ENCODE measurements around the gene KCNH3.
"Not testable (repeated sequence)": the region's sequence is repeated elsewhere in the genome, so short reads cannot be mapped to it uniquely, and the experiment has no call there.

The KCNH3 gene

GRCh38 chr12:49538510-49539403 is at the start of gene KCNH3:
KCNH3 (plus strand) TSS chr12:49539030; CDS start chr12:49539417, 387 bp downstream.
- DNase-seq (ENCODE audit: low read depth in 2 of 2): peak; percentile 77 to 80

GRCh38 chr12:49489154-49489553 is 49.7 kb upstream of the KCNH3 start:
- DNase-seq (ENCODE audit: low read depth in 2 of 2): no peak

- no peak for DNase-seq (ENCODE audit: low read depth in 2 of 2)
These were observed 49.1 kb upstream of the KCNH3 start for GRCh38 chr12:49489720-49490119.

- DNase-seq (ENCODE audit: low read depth in 2 of 2): no peak
These were observed 47.0 kb upstream of the KCNH3 start for GRCh38 chr12:49491823-49492222.

GRCh38 chr12:49493900-49494299 is 44.9 kb upstream of the KCNH3 start:
- DNase-seq (ENCODE audit: low read depth in 2 of 2): no peak

- DNase-seq (ENCODE audit: low read depth in 2 of 2): no peak
These were observed 42.1 kb upstream of the KCNH3 start for GRCh38 chr12:49496417-49497360.

GRCh38 chr12:49501895-49502294 is 36.9 kb upstream of the KCNH3 start:
- DNase-seq (ENCODE audit: low read depth in 2 of 2): no peak

GRCh38 chr12:49502590-49502989 is 36.2 kb upstream of the KCNH3 start:
- DNase-seq (ENCODE audit: low read depth in 2 of 2): no peak

GRCh38 chr12:49503674-49504180 is 35.1 kb upstream of the KCNH3 start:
- DNase-seq (ENCODE audit: low read depth in 2 of 2): no peak

GRCh38 chr12:49505672-49506071 is 33.2 kb upstream of the KCNH3 start:
- no peak for DNase-seq (ENCODE audit: low read depth in 2 of 2)

GRCh38 chr12:49507139-49507538 is 31.7 kb upstream of the KCNH3 start:
- no peak for DNase-seq (ENCODE audit: low read depth in 2 of 2)

- not testable (repeated sequence) for DNase-seq (ENCODE audit: low read depth in 2 of 2)
These were observed 29.1 kb upstream of the KCNH3 start for GRCh38 chr12:49509681-49510080.

- DNase-seq (ENCODE audit: low read depth in 2 of 2): no peak
These were observed 27.4 kb upstream of the KCNH3 start for GRCh38 chr12:49511410-49511809.

- no peak for DNase-seq (ENCODE audit: low read depth in 2 of 2)
These were observed 26.3 kb upstream of the KCNH3 start for GRCh38 chr12:49512546-49512945.

- DNase-seq (ENCODE audit: low read depth in 2 of 2): no peak
These were observed 23.6 kb upstream of the KCNH3 start for GRCh38 chr12:49515266-49515665.

- no peak for DNase-seq (ENCODE audit: low read depth in 2 of 2)
These were observed 19.8 kb upstream of the KCNH3 start for GRCh38 chr12:49518914-49519573.

GRCh38 chr12:49519574-49519936 is 19.3 kb upstream of the KCNH3 start:
- no peak for DNase-seq (ENCODE audit: low read depth in 2 of 2)

GRCh38 chr12:49521389-49521788 is 17.4 kb upstream of the KCNH3 start:
- no peak for DNase-seq (ENCODE audit: low read depth in 2 of 2)

GRCh38 chr12:49524660-49525324 is 14.0 kb upstream of the KCNH3 start:
- no peak for DNase-seq (ENCODE audit: low read depth in 2 of 2)

GRCh38 chr12:49525942-49526341 is 12.9 kb upstream of the KCNH3 start:
- DNase-seq (ENCODE audit: low read depth in 2 of 2): no peak

All from stimulated activated CD8-positive, alpha-beta memory T cell treated with anti-CD3 and anti-CD28 coated beads, Interleukin-7, amount 100 ng/mL, for 1 hour (primary cell).